Activated T-cell treated with anti-CD3 and anti-CD28 coated beads for 24 hours (primary cell): ENCODE measurements around the gene LRRC56.

ENCODE experiments used
- DNase-seq: peaks from one replicate; pipeline ENCODE4 v3.0.0-alpha.2; 2020; ENCODE audit warnings: low read depth

The LRRC56 gene

GRCh38 chr11:598005-598680 lies 60.8 kb downstream of the LRRC56 start:
- DNase-seq: no peak

GRCh38 chr11:601573-602245 lies 64.4 kb downstream of the LRRC56 start:
- DNase-seq: no peak

GRCh38 chr11:603154-603553 lies 65.8 kb downstream of the LRRC56 start:
- no peak for DNase-seq
